Measurements from ENCODE around the gene SOAT2.

DNA sequence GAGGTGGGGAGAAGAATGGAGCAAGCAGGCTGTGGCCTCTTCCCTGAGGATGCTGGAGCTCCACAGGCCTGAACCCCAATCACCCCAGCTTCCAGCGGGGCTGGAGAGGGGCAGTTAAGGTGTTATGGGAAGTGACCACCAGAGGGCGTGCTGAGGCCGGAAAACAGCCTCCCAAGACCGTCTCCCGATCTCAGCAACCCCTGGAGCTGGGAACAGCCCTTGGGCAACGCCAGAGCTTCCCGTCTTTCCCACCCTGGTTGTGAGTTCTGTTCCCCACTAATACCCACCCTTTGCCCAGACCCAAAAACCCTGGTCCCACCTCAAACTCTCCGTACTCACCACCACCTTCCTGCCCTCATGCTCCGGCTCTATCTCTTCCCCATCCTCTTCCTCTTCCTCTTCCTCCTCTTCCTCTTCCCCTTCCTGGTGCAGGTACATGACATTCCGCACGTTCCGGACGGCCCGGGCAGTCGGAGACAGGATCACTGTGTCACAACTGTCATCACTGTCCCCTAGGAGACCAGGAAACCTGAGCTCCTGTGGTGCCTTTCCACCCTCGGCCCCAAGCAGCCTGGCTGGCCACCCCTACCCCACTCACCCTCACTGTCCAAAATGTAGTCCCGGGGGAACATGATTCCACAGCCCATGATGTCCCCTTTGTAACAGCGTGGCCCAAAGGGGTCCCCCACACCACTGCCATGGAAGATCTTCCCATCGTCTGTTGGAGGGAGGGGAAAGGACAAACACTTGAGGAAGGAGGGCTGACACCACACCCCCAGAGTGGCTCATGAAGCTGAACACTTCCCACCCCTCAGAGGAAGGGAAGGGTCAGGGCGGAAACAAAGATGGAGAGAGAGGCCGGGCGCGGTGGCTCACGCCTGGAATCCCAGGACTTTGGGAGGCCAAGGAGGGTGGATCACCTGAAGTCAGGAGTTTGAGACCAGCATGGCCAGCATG, 37.0 kb upstream of the SOAT2 start:
- no peak for TF ChIP-seq SIN3A (IDR thresholded peaks at IDR 0.05; ENCODE audit: borderline replicate concordance, insufficient read depth, low read length)
- TF ChIP-seq POLR2AphosphoS5 (IDR thresholded peaks at IDR 0.05; ENCODE audit: low read depth, low read length), result no peak
- no peak for TF ChIP-seq TAF1 (IDR thresholded peaks at IDR 0.05; ENCODE audit: borderline replicate concordance, insufficient read depth, low read length)
